ENCODE data around the gene AMIGO3. TPM values are rescaled to one million over a fixed set of nuclear protein-coding genes. Genes with fewer than 3 reads are reported as not detected.
"Not testable (repeated sequence)": the region's sequence is repeated elsewhere in the genome, so short reads cannot be mapped to it uniquely, and the experiment has no call there.

AMIGO3 gene
- total RNA-seq, 1 donor from 2014 or later = 2.4 TPM

DNA sequence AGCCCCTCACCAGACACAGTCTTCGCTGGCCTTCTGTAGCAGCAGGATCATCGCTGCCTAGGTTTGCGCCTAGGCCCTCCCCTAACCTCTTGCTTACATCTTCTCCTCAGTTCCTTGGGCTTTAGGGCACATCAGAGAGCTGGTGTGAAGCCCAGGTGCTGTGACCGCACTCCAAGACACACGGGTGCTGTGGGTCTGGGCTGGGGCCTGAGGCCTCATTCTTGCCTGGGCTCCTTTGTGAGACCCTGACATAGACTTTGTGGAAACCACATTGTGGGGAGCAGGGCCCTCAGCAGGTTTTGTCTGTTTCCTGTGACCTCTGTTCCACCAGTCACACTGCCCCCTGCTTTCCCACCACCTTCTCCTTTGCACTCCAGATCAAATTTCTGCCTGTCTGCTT, 8.0 kb downstream of the AMIGO3 start:
- no peak for DNase-seq (ENCODE audit: low spot score)

DNA sequence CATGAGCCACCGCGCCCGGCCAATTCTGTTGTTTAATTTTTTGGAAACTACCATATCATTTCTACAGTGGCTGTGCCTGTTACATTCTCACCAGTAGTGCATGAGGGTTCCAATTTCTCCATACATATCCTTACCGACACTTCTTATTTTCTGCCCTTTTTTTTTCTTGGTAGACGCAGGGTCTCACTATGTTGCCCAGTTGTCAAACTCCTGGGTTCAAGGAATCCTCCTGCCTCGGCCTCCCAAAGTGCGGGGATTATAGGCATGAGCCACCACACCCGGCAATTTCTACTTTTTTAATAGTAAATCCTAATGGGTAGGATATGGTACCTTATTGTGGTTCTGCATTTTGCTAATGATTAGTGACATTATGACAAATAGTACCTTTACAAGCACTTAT, 9.6 kb downstream of the AMIGO3 start:
- DNase-seq (ENCODE audit: low spot score) = no peak

DNA sequence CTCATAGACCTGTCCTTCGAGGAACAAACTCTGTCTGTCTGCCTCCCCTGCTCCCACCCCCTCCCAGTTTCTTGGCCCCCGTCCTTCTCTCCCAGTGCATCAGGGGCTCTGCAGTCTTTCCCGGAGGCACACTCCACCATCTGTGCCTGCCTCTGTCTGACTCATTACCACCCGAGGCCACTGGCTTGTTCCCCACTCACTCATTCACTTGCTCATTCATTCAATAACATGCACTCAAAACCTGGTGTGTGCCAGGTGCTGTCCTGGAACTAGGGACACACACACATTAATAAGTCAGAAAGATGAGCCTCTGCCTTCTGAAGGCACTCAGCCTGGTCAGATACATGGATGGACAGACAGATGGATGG, 12.4 kb downstream of the AMIGO3 start:
- DNase-seq (ENCODE audit: low spot score) = no peak

DNA sequence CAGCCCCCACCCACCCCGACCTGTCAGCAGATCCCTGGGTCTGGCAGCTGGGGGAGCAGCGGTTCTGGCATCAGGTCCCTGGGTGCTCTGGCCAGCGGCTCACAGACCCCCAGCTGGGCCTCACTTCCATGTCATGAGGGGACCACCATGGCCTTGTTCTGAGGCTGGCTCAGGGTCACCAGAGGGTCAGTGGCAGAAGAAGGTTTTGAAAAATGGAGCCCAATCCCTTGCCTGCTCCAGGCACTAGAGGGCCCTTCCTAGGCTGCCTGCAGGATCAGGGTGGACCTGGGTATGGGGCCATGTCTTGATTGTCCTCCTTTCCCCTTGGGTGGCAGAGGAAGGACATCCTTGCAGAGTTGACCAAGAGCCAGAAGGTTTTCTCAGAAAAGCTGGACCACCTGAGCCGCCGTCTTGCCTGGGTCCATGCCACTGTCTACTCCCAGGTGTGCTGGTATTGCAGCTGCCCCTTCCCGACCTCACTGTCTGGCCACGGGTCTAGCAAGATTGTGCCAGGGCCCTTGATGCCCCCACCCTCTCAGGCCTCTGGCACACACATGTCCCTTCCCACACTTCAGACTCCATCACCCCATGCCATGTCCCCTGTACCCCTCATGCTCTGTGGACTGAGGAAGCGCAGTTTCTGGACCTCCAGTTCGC, 12.9 kb downstream of the AMIGO3 start:
- no peak for DNase-seq (ENCODE audit: low spot score)

DNA sequence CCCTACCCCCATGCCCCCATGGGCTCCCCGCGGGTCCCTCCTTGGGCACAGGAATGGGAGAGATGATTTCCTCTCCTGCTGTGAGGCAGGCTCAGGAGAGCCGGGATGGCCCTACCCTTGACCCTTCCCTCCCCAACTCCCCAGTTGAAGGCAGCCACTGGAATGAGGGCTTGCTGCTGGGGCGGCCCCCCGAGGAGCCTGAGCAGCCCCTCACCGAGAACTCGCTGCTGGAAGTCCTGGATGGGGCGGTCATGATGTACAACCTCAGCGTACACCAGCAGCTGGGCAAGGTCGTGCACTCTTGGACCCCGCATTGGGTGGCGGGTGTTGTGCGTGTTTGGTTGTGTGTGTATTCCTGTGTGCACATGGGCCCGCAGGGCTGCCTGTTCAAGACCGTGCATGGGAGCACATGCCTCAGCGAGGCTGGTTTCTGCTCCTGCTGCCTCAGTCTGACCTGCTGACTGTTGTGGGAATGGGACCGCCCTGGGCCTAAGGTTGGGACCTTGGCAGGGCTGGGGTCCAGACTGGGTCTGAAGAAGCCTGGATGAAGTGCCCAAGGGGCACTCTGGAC, 14.0 kb downstream of the AMIGO3 start:
- no peak for DNase-seq (ENCODE audit: low spot score)

DNA sequence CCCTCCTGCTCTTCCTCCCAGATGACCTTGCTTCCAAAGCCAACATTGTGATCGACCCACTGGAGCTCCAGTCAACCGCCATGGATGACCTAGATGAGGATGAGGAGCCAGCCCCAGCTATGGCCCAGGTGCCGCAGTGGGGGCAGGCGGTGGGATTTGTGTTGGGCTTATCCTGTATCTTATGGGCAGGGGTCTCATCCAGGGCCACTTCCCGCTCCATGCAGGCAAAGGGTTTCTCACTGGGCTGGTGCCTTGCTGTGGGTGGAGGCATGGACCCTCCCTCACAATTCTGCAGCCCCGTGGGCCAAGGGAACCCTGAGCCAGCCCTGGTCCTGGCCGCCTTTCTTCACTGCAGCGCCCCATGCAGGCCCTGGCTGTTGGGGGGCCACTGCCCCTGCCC, 14.9 kb downstream of the AMIGO3 start:
- DNase-seq (ENCODE audit: low spot score) = no peak

DNA sequence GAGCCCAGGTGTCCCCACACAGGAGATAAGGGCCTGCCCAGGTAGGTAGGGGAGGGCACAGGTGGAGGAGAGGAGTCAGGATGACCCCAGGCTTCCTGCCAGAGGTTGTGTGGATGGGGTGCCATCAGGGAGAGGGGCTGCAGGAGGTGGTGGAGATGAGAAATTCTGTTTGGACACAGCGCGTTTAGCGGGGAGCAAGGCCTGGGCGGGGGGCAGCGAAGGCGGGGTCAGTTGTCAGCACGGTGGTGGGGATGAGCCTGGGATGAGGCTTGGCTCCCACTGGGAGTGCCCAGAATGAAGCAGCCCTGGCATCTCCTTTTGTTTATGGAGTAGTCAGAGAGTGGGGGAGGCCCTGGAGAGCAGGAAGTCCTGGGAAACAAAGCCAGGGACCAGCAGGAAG, 15.5 kb downstream of the AMIGO3 start:
- no peak for DNase-seq (ENCODE audit: low spot score)

DNA sequence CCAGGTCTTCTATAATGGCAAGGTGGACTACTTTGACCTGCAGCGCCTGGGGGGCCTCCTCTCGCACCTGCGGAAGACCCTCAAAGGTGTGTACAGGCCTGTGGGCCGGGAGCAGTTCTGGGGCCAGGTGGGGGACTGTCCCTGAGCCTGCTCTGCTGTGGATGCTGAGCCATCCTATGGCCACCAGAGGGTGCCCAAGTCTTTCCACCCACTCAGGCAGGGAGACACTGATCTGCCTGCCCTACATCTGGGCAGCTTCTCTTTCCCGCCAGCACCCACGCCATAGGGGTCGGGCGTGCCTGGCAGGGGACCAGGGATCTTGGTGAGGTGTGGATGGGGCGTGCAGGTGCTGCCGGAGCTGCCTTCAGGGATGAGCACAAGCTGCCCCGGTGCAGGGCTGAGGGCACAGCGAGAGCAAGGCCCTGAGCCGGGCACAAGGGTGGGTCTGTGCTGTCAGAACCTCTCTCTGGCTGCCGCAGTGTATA, 16.0 kb downstream of the AMIGO3 start:
- DNase-seq (ENCODE audit: low spot score) = peak; percentile 56

DNA sequence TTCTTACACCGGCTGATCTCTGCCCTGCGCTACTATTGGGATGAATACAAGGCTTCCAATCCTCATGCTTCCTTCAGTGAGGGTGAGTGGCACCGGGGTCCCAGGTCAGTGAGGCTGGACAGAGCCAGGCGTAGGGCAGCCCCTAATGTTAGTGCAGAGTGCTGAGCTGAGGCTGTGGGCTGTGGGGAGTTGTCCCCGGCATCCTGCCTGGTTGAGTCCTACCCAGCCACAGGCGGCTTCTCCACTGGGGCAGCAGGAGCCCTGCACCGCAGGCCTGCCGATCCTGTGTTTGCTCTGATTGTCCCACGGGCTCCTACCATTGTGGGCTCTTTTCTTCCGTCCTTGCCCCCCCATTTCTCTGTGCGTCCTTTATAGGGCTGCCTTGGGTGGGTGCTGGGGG, 16.8 kb downstream of the AMIGO3 start:
- no peak for DNase-seq (ENCODE audit: low spot score)

DNA sequence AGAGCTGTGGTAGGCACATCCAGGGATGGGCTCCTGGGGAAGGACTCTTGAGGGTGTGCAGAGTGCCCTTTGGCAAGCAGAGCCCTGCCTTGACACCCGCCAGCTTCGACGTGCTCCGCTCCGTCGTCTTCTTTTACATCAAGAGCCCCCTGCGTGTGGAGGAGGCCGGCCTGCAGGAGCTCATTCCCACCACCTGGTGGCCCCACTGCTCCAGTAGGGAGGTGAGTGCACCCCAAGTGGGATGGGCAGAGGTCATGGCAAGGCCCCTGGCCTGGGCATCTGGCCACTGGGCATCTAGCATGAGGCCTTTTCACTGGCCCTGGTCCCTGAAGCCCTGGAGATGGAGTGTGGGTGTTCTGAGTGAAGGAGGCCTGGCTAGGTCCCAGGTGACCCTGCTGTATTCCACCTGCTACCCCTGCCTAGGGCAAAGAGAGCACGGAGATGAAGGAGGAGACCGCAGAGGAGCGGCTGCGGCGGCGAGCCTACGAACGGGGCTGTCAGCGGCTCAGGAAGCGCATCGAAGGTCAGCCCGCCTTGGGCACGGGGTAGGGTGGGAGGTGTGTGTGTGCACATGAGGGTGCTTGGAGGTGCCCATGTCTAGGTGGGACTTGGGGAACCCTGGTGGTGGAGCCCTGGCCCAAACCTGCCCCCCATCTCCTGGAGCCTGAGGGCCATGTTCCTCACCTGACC, 18.0 kb downstream of the AMIGO3 start:
- DNase-seq (ENCODE audit: low spot score) = no peak

DNA sequence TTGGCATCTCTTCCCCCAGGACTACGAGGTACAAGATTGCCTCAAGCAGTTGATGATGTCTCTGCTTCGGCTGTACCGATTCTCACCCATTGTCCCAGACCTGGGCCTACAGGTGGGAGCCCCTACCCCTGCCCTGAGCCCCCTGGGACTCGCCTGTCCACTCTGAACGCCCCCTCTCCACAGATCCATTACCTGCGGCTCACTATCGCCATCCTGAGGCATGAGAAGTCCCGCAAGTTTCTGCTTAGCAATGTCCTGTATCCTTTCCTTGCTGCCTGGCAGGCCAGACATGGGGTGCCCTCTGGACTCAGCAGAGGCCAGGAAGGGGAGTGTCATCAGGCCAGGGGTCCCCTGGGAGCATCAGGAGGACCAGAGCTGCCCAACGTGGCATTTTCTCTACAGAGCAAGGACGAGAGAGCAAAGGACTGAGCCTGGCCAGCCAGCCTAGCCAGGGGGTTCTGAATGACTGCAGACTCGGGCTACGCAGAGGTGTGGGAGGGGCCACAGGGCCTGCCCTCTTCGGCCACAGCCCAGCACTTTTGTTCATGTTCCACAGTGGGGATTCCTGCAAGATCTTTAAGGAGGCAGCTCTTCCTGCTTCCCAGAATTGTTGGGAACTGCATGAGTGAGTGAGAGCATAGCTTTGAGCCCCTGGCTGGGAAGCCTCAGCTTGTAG, 18.9 kb downstream of the AMIGO3 start:
- DNase-seq (ENCODE audit: low spot score) = no peak

DNA sequence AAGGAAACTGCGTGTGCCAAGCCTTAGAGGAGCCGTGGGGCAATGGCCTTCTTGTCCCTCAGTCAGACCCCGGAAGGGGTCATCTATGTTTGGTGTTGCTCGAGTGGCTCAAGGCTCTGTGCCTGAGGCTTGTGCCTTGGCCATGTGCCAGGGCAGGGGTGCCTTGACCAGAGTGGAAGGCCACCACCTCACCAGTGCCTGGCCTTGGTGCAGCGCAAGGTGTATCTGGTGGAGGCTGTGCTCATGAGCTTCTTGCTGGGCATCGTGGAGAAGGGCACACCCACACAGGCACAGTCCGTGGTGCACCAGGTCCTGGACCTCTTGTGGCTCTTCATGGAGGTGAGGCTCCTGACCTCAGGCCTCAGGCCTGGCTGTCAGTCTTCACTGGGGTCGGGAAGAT, 19.5 kb downstream of the AMIGO3 start:
- DNase-seq (ENCODE audit: low spot score) = no peak

DNA sequence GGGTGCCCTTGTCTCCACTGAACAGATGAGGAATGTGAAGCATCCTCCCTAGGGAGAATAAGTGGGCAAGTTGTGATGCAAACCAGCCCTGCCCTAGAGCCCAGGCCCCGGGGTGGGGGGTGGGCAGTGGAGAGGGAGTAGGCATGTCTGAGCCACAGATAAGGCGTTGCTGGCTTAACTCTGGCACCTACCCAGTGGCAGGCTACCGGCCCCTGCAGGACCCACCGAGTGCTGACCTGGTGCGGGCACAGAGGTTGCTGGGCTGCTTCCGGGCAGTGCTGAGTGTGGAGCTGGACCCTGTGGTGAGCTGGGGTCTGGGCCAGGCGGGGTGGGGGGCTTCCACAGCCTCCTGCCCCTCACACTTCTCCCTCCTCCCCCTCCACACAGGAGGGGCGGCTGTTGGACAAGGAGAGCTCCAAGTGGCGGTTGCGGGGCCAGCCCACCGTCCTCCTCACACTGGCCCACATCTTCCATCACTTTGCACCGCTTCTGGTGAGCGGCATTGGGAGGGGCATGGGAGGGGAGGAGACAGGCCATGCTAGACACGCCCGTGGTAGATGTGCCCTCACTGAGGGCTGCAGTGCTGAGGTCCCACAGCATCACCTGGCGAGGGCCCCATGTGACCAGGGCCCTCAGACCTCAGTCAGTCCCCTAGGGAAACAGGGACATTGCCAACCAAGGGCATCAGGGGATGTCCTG, 20.1 kb downstream of the AMIGO3 start:
- DNase-seq (ENCODE audit: low spot score) = no peak

DNA sequence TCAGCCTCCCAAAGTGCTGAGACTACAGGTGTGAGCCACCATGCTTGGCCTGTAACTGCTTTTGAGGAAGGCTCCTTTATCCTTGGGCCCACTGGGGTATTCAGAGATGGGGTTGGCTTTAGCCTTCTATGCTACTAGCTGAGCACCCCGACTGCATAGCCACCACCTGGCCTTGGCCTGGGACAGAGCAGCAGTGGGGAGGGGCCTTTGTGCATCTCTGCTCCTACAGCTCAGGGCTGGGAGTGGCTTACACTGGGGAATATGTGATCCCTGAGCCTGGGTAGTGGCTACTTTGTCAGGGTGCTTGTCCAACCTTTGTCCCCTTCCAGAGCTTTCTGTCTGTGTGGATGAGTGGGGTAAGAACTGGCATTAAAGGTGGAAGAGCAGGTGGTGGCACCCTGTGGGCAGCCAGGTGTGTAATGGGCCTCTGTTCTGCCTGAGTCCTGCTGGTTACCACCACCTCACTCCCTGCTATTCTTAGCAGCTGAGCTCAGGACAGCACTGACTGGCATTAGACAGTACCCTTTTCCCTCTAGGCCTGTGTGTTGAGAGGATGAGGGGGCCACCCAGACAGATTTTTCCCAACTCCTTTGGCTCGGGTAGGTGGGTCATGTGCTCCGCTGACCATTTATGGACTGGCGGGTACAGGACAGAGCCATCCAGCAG, 24.0 kb downstream of the AMIGO3 start:
- not testable (repeated sequence) for DNase-seq (ENCODE audit: low spot score)

DNA sequence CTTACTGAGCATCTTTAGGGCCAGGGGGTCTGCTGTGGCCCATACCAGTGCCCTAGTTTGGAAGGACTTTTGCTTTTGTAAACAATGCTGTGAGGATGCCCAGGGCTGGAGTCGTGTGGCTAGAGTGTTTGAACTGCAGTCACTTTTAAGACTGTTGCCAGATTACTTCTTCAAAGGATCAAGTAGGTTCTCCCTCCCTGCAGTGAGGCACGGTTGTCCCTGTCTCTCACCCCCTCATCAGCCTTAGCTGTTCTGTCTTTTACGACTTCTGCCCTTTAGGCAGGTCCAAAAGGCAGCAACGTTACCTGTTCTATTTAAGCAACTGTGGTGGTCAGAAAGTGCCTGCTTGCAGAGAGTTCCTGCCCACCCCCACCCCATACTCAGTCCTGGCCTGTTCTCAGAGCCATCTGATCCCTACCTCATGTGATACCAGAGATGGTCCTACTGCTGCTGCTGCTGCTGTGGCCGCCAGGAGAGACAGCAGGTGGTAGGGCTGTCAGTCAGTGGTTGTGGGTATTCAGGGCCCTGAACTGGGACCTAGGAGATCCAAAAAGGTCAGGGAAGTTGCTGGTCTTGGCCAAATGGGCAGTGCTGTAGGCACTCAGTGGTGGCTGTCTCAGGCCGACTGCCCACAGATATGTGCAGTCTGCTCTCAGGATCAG, 24.9 kb downstream of the AMIGO3 start:
- DNase-seq (ENCODE audit: low spot score) = not testable (repeated sequence)

DNA sequence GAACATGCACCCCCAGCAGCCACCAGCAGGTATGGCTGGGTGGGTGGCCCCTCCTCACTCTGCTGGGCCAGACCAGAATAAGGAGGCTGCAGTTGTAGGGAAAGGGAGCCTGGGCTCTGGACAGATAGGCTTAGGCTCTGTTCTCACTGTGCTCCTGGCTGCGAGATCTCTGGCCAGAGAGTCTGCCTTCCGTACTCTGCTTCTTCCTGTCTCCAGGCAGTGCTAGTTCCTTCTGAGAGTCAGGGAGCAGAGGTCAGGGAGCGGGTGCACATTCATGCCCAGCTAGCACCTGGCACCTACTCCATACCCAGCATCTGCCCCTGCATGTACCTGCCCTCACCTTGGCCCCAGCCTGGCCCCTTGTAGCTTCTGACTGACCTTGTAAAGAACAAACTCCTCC, 28.0 kb downstream of the AMIGO3 start:
- not testable (repeated sequence) for DNase-seq (ENCODE audit: low spot score)

DNA sequence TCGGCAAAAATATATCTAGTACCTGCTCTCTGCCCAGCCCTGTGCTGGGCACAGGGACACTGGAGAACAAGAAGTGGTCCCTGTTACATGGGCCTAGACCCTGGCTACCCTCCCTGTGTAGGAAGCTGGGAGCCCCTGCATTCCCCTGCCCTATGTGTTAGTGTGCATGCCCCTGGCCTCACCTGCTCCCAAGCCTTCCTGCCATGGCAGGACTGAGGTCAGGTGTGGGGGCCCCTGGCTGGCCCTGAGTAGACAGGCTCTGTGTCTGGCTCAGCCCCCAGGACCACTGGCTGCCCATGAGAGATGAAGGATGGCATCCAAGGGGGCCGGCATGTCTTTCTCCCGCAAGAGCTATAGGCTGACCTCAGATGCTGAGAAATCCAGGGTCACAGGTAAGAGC, 28.6 kb downstream of the AMIGO3 start:
- not testable (repeated sequence) for DNase-seq (ENCODE audit: low spot score)

DNA sequence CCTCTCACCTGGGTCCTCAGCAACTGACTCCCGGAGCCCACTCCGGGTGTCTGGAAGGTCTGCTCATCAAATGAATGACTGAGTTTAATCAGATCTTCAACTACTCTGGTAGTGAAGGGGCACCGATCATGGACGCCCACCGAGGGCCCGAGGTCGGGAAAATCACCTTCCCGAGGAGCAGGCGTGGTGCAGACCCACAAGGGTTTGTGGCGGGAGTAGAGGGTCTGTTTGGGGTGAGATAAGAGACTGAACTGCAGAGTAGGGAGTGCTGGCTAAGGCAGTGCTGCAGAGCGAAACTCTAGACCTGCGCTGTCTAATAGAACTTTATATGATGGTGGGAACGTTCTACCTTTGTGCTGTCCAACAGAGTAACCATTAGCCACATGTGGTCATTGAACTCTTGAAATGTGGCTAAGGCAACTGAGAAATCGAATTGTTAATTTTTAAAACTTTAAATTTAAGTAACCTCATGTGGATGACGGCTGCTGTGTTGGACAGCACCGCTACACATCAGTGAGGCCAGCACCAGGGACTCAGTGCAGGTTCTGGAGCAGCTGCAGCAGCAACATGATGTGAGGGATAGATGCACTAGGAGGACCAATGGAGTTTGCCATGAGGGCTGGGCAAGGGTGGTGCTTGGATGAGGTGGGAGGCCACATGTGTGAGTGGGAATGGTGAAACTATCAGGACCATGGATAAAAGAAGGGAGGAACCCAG, 29.4 kb downstream of the AMIGO3 start:
- not testable (repeated sequence) for DNase-seq (ENCODE audit: low spot score)

DNA sequence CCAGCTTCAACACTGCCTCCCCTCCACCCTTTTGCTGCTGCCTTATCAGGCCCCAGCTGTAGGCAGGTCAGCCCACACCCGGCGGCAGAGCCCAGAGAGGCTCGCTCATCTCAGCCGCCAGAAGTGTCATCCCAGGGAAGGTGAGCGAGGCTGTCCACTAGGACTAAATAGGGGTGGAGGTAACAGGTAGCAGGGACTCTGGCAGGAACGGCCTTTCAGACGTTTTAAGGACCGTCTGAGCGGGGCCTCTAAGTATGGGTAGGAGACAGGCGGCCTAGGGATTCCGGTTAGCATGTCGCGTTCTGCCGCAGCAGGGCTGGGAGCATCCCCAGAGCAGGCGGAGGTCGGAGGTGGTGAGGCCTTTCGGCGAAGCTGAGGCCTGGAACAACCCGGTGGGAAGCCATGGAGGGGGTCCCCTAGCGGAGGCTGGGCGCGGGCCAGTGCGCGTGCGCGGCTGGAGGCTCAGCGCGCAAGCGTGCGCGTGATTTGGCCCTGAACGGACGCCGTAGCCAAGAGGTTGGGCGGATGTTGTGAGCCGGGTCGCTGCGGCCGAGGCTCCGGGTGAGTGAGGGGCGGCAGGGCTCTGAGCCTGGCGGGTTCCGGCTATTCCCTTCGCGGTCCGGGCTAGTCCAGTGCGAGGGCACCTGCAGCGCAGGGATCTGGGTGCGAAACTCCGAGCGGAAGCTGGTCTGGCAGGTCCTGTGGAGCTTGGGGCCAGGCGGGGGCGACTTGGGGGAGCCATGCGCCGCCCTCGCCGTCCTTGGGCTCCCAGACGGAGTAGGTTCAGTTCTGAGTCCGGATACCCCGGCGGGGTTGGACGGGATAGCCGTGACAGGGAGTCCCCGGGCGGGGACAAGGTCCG, 30.2 kb downstream of the AMIGO3 start, which contains the start of the genes MST1 and RNF123:
Gene MST1, minus strand, starts transcription at position 429 of the 862 bp plus-strand sequence. CDS start 783 bp downstream, outside the sequence.
Gene RNF123, plus strand, starts transcription at position 512 of the 862 bp plus-strand sequence. CDS start 1,609 bp downstream, outside the sequence.
- DNase-seq (ENCODE audit: low spot score) = peak; percentile 91
